Breast epithelium (tissue), 3 donors: ENCODE data around the gene COMMD7.

Experiments used
- POLR2AphosphoS5 ChIP-seq, 3 donors: sonication (generic); formaldehyde crosslinking; IDR thresholded peaks; one replicate each; pipeline ENCODE4 v1.6.1; 2017; ENCODE audit warnings: antibody characterized with exemption in 3 of 3
- TF ChIP-seq, protein P1 (sequence below), 3 donors: fragments of 450-650 bp; IDR thresholded peaks; one replicate each; pipeline ENCODE4 v1.5.1; 2016 to 2017; ENCODE audit warnings: antibody characterized with exemption in 3 of 3, mild to moderate bottlenecking in 3 of 3, moderate library complexity in 3 of 3

DNA sequence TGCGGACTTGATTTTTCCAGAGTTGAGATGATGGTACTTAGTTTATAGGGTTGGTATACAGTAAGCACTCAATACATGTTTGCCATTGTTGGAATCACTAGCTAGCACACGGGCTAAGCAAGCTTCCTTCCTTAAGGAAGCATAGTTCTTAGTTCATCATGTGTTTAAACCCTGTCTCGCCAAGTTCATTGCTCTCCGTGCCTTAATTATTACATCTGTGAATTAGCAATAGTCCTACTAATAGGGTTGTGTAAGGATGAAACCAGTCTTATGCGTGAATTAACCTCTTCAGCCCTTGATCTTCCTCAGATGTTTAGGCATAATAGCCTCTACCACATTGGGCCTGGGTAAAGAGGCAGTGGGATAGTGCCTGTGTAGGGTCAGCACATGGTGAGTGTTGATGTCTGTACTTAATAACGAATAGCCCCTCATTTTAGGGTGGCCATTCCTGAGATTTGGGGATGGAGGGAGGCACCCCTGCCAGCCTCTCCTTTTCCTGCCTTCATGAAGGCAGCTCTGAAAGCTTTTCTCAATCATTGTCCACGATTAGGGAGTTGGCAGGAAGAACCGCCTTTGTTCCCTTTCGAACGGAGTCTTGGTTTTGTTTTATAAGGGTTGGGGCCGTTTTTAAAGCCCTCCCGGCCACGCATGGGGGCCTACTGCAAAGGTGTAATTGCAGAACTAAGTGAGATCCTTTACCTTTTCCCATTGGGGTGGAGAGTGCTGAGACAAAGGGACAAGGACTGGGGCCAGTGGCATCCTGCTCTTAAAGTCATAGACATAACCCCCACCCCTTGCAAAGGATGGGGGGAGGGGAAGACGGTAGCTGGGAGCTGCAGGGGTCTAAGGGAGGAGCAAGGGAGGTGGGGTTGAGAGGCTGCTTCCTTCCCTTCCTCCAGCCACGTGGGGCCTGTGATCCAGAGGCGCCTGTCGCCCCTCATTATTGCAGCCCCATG, 21.0 kb upstream of the COMMD7 start:
- TF ChIP-seq, protein P1, sequence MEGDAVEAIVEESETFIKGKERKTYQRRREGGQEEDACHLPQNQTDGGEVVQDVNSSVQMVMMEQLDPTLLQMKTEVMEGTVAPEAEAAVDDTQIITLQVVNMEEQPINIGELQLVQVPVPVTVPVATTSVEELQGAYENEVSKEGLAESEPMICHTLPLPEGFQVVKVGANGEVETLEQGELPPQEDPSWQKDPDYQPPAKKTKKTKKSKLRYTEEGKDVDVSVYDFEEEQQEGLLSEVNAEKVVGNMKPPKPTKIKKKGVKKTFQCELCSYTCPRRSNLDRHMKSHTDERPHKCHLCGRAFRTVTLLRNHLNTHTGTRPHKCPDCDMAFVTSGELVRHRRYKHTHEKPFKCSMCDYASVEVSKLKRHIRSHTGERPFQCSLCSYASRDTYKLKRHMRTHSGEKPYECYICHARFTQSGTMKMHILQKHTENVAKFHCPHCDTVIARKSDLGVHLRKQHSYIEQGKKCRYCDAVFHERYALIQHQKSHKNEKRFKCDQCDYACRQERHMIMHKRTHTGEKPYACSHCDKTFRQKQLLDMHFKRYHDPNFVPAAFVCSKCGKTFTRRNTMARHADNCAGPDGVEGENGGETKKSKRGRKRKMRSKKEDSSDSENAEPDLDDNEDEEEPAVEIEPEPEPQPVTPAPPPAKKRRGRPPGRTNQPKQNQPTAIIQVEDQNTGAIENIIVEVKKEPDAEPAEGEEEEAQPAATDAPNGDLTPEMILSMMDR (IDR thresholded peaks at IDR 0.05): no peak
- no peak for TF ChIP-seq POLR2AphosphoS5 (IDR thresholded peaks at IDR 0.05)
